ENCODE results near the gene KAT2B.

DNA sequence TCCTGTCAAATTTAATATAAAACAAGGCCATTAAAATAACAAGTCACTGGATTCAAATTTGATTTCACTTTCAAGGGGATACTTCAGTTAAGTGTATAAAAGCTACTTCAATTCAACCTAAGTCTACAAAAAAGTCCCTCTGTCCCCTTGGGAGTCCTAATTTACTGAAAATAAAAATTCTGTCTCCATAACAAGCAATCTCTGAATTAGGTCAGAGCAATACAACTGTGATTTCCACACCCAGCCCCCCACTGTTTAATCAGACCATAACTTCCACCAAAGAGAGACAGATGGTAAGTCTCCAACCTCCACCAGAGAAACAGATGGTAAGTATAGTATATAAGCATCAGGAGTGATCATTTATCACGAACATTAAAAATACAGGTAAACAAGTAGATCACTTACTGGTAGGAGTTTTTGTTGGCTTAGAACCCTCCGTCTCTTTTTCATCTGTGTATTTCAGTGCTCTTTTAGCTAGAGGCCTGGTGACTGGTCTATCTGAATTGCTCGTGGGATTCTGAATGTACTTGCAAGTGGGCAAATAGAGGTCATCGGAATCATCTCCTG, 133.7 kb downstream of the KAT2B start:
- TF ChIP-seq EZH2 (IDR thresholded peaks at IDR 0.05): no peak
- no peak for TF ChIP-seq POLR2AphosphoS5 (IDR thresholded peaks at IDR 0.05; ENCODE audit: borderline replicate concordance, low read depth, low read length)
- no peak for TF ChIP-seq FOXP2 (optimal IDR thresholded peaks at IDR 0.05; ENCODE audit: control extremely low read depth, extremely low read length, insufficient read depth)

Measured in SK-N-MC (cell line).